PFSK-1 (cell line): ENCODE results near the gene NPHP4.

Experiments
- FOXP2 ChIP-seq: optimal IDR thresholded peaks from 2 replicates; pipeline ENCODE3; 2011; ENCODE audit warnings: borderline replicate concordance, control low read depth, inconsistent platforms; ENCODE audit not compliant: insufficient read depth; ENCODE audit errors: extremely low read length, extremely low read depth
- POLR2AphosphoS5 ChIP-seq: IDR thresholded peaks from 2 replicates; pipeline ENCODE4 v1.6.1; 2012; ENCODE audit warnings: low read depth, mild to moderate bottlenecking, control low read depth, low read length, moderate library complexity
- REST ChIP-seq, 2 experiments: IDR thresholded peaks; 2 replicates each; pipeline versions ENCODE4 v1.6.1 to v1.8.0; 2011 to 2012; ENCODE audit warnings: low read depth in 2 of 2, low read length in 2 of 2, control low read depth in 1 of 2, inconsistent platforms in 1 of 2, mild to moderate bottlenecking in 1 of 2, moderate library complexity in 1 of 2; ENCODE audit not compliant: insufficient read depth in 1 of 2
- SIN3A ChIP-seq: IDR thresholded peaks from 2 replicates; pipeline ENCODE4 v1.6.1; 2012; ENCODE audit warnings: mild to moderate bottlenecking, low read length, moderate library complexity, borderline replicate concordance; ENCODE audit not compliant: insufficient read depth
- TAF1 ChIP-seq: IDR thresholded peaks from 2 replicates; pipeline ENCODE4 v1.6.1; 2012; ENCODE audit warnings: low read length, control low read depth, borderline replicate concordance; ENCODE audit not compliant: insufficient read depth

Gene NPHP4

GRCh38 chr1:5865056-5865455, 127.2 kb downstream of the NPHP4 start:
- TF ChIP-seq REST (IDR thresholded peaks at IDR 0.05; ENCODE audit: insufficient read depth in 1 of 2, low read depth in 2 of 2, low read length in 2 of 2) (no peak), TAF1 (no peak), SIN3A (no peak), POLR2AphosphoS5 (no peak), FOXP2 (no peak)

- TF ChIP-seq SIN3A (no peak), REST (IDR thresholded peaks at IDR 0.05; ENCODE audit: insufficient read depth in 1 of 2, low read depth in 2 of 2, low read length in 2 of 2) (no peak), TAF1 (no peak), POLR2AphosphoS5 (no peak), FOXP2 (no peak)
These were observed 128.0 kb downstream of the NPHP4 start for GRCh38 chr1:5864256-5864655.

GRCh38 chr1:5863238-5863637, 129.0 kb downstream of the NPHP4 start:
- TF ChIP-seq SIN3A (no peak), POLR2AphosphoS5 (no peak), FOXP2 (no peak), TAF1 (no peak), REST (IDR thresholded peaks at IDR 0.05; ENCODE audit: insufficient read depth in 1 of 2, low read depth in 2 of 2, low read length in 2 of 2) (no peak)

- TF ChIP-seq FOXP2 (no peak), REST (IDR thresholded peaks at IDR 0.05; ENCODE audit: insufficient read depth in 1 of 2, low read depth in 2 of 2, low read length in 2 of 2) (no peak), TAF1 (no peak), SIN3A (no peak), POLR2AphosphoS5 (no peak)
These were observed 130.1 kb downstream of the NPHP4 start for GRCh38 chr1:5861871-5862825.
